IPS-11a (cell line): Measurements from ENCODE around the gene QPRT.
"Not testable (repeated sequence)": the region's sequence is repeated elsewhere in the genome, so short reads cannot be mapped to it uniquely, and the experiment has no call there.

Experiments used
- H3K4me3 ChIP-seq: one replicate; pipeline ENCODE4 v1.5.1; 2013; ENCODE audit warnings: low read depth, low read length, control low read depth

QPRT gene

DNA sequence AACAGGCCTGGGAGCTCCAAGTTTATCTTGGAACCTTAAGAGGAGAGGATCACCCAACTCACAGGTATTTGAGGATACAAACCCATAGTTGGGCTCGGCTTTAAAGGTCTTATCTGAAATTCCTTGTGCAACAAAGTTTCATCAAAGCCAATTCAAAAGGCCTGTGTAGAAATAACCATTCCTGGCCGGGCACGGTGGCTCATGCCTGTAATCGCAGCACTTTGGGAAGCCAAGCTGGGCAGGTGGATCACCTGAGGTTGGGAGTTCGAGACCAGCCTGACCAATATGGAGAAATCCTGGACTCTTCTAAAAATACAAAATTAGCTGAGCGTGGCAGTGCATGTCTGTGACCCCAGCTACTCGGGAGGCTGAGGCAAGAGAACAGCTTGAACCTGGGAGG, 38.1 kb downstream of the QPRT start:
- no peak overlapping the region for H3K4me3 ChIP-seq

DNA sequence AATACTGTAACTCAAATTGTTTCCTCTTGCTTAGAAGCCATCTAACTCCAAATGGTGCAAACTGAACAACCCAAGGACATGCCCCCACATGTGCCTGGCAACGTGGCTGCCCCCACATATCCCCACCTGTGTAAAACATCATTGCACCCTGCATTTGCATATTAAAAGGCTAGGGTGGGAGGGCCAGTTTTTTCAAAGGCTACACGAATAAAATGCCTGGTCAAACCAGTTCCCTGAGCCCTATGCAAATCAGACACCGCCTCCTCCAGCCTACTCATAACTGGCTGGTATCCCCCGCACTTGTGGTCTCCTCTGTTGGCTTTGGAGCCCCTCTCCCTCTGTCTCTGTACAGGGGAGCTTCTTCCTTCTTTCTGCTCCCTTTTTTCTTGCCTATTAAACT, 40.1 kb downstream of the QPRT start:
- H3K4me3 ChIP-seq = no peak overlapping the region

- H3K4me3 ChIP-seq = no peak overlapping the region
These were observed 41.7 kb downstream of the QPRT start for GRCh38 chr16:29720703-29721102.

- H3K4me3 ChIP-seq = not testable (repeated sequence)
These were observed 42.3 kb downstream of the QPRT start for GRCh38 chr16:29721167-29721879.

DNA sequence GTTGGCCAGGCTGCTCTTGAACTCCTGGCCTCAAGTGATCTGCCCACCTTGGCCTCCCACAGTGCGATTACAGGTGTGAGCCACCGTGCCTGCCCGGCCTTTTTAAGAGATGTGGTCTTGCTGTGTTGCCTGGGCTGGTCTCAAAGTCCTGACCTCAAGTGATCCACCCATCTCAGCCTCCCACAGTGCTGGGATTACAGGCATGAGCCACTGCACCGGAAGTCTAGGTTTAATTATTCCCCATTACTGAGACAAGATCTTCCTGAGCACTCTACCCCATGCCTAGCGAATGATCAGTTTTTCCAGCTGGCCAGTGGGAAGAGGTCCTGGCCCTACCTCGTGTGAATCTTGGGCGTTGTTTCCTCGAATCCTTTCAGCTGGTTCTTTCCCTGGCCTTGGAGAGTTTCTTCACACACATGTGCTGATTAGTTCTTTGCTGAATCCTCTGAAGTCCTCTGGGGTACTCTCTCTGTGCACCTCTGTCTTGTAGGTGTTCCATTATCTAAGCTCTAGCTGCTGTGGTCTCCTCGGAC, 47.9 kb downstream of the QPRT start:
- no peak overlapping the region for H3K4me3 ChIP-seq

DNA sequence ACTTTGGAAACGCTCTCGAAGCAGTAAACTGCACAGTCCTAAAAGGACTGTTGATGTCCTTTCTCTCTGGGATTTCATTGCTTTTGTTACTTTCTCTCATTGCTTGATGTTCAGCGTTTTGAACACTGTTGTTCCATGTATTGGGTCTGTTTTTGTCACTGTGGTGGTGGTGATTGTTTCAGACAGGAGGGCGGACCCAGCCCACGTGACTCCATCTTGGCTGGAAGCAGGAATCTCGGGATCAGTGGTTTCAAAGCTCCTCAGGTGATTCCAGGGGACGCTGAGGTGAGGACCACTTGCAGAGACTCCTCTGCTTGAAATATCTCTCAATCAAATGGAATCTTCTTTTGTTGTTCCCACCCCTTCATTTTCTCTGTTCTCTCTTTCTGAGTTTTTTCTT, 48.5 kb downstream of the QPRT start:
- no peak overlapping the region for H3K4me3 ChIP-seq

DNA sequence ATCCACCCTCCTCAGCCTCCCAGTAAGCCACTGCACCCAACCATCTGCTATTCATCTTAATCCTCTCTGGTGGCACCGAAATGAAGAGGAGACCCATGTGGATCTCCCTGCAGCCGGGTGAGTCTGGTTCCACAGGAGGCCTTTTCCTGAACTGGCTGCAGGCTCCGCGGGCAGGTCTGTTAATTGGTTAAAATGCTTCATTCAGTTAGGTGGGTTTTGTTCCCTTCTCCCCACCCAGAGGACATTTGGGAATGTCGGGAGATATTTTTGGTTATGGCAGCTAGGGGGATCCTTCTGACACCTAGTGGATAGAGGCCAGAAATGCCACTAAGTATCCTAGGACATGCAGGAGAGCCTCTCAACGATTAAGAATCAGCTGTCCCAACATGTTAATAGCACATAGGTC, 50.1 kb downstream of the QPRT start:
- no peak overlapping the region for H3K4me3 ChIP-seq

GRCh38 chr16:29730649-29731048, 51.7 kb downstream of the QPRT start:
- H3K4me3 ChIP-seq = no peak overlapping the region

DNA sequence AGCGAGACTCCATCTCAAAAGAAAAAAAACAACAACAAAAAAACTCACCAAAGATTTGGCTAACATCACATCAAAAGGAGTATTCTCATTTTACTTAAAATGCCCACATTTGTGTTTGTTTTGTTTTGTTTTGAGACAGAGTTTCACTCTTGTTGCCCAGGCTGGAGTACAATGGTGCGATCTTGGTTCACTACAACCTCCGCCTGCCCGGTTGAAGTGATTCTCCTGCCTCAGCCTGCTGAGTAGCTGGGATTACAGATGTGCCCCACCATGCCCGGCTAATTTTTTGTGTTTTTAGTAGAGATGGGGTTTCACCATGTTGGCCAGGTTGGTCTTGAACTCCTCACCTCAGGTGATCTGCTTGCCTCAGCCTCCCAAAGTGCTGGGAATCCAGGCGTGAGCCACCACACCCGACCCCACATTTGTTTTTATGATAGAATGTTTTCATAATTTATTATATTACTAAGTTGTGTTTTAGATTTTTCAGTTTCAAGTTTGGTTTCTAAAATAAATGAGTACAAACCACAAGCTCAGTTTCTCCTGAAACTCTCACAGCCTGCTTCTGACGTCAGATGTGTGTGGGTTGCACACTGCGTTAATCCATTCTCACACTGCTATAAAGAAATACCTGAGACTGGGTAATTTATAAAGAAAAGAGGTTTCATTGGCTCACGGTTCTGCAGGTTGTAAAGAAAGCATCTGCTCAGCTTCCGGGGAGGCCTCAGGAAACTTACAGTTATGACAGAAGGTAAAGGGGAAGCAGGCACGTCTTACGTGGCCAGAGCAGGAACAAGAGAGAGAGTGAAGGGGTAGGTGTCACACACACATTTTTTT, 53.0 kb downstream of the QPRT start:
- H3K4me3 ChIP-seq = not testable (repeated sequence)

- no peak overlapping the region for H3K4me3 ChIP-seq
These were observed 55.8 kb downstream of the QPRT start for GRCh38 chr16:29734786-29735185.

- no peak overlapping the region for H3K4me3 ChIP-seq
These were observed 57.1 kb downstream of the QPRT start for GRCh38 chr16:29736112-29736511.

DNA sequence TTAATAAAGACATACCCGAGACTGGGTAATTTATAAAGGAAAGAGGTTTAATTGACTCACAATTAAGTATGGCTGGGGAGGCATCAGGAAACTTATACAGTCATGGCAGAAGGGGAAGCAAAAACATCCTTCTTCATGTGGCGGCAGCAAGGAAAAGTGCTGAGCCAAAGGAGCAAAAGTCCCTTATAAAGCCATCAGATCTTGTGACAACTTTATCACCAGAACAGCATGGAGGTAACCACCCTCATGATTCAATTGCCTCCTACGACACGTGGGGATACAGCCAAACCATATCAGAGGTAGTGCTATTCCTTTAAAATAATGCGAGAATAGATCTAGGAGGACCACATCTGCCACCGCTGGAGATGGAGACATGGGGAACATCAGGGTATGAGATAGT, 57.8 kb downstream of the QPRT start:
- no peak overlapping the region for H3K4me3 ChIP-seq

- no peak overlapping the region for H3K4me3 ChIP-seq
These were observed 58.7 kb downstream of the QPRT start for GRCh38 chr16:29737713-29738112.

DNA sequence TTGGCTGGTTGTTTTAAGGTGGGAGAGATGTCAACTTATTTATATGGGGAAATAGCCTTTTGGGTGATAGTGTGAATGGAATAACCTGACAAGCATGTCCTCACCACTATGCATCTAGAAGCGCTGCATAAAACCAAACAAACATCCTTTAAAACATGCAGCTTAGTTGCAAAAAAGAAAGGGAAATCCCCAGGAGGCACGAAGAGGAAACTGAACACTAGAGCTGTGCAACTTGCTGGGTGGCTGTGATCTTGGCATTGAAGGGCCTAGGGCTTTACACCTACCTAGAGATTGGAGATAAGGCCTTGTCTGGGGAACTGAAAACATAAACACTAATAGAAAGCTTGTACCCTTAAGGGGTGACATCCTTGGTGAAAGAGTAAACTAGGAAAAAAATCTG, 59.5 kb downstream of the QPRT start:
- no peak overlapping the region for H3K4me3 ChIP-seq

GRCh38 chr16:29739927-29740629, 61.1 kb downstream of the QPRT start:
- H3K4me3 ChIP-seq = not testable (repeated sequence)

GRCh38 chr16:29740630-29741015, 61.6 kb downstream of the QPRT start:
- not testable (repeated sequence) for H3K4me3 ChIP-seq

DNA sequence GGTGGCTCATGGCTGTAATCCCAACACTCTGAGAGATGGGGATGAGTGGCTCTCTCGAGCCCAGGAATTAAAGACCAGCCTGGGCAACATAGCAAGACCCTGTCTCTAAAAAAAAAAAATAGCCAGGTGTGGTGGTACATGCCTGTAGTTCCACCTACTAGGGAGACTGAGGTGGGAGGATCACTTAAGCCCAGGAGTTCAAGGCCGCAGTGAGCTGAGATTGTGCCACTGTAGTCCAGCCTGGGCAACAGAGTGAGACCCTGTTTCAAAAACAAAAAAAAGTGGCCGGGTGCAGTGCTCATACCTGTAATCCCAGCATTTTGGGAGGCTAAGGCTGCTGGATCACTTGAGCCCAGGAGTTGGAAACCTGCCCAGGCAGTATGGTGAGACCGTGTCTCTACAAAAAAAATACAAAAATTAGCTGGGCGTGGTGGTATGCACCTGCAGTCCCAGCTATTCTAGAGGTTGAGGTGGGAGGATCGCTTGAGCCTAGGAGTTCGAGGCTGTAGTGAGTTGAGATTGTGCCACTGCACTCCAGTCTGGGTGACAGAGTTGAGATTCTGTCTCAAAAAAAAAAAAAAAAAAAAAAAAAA, 63.8 kb downstream of the QPRT start:
- no peak overlapping the region for H3K4me3 ChIP-seq

DNA sequence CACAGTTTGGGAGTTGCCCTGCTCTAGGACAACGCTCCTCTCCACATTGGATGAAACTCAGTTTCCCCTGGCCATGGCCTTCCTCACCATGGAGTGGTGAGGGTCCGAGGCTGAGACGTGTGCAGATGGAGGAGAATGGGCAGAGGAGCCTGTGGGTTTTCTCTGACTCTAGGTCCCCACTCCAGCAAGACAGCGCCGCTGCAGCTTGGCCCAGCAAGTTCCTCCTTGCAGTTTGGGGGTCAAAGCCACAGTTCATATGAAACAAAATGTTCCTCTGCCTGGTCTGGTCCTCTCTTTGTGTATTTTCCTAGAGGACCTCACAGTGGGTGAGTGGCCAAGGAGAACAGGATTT, 64.5 kb downstream of the QPRT start:
- H3K4me3 ChIP-seq = no peak overlapping the region

GRCh38 chr16:29743827-29744531, 65.0 kb downstream of the QPRT start:
- H3K4me3 ChIP-seq = no peak overlapping the region

DNA sequence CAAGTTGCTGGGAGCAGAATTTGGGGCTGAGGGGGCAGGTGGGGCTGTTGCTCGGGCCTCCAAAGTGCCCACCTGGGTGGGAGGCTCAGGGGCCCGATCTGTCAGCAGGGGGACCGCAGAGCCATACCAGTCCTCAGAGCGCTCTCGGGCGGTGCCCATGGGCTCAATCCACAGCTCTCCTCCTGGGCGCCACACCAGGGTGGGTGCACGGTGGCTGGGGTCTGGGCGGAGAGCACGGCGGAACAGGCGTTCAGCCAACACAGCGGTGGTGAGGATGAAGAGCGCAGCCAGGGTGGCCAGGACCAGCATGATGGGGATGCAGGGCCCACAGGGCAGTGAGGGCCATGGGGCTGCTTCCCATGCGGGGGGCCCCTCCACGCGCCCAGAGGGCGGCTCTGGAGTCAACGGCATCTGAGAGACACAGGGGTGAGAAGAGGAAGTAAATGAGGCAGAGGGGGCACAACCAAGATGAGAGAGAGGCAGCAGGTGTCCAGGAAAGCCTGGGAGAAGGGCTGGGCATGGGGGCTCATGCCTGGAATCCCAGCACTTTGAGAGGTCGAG, 65.6 kb downstream of the QPRT start:
- H3K4me3 ChIP-seq = no peak overlapping the region
